A204.1 (cell line): ENCODE data around the gene PRKCA.
"Not testable (repeated sequence)": the region's sequence is repeated elsewhere in the genome, so short reads cannot be mapped to it uniquely, and the experiment has no call there.

Experiments
- FAIRE-seq: peaks from 2 replicates; lab custom pipeline; 2012; peaks lifted over from hg19 to GRCh38; lab: Jason Lieb, UNC

Gene PRKCA

GRCh38 chr17:66290101-66290722 lies 12.2 kb upstream of the PRKCA start:
- no peak for FAIRE-seq

GRCh38 chr17:66292353-66292752 lies 10.1 kb upstream of the PRKCA start:
- FAIRE-seq, result no peak

DNA sequence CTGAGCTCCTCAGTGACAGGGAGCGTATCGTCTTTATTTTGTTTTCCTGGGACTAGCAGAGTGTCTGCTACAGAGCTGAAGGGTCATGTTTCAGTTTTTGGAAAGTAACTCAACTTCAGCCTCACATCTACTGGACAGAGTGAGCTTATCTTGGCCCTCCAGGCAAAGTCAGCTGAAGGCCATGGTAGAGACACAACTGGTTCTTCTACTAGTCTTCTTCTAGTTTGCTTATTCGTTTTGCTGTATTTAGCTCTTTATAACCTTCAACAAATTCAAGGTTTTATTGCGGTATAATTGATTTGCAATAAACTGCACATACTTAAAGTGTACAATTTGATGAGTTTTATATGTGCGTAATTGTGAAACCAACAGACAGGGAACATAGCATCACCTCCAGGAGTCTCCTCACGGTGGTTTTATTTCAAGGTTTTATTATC lies 6.1 kb upstream of the PRKCA start:
- FAIRE-seq, result no peak

GRCh38 chr17:66297443-66297842 lies 5.0 kb upstream of the PRKCA start:
- not testable (repeated sequence) for FAIRE-seq

- FAIRE-seq, result no peak
Observed at GRCh38 chr17:66299711-66300110, 2.7 kb upstream of the PRKCA start.

GRCh38 chr17:66300956-66301355 lies 1.5 kb upstream of the PRKCA start:
- no peak for FAIRE-seq

DNA sequence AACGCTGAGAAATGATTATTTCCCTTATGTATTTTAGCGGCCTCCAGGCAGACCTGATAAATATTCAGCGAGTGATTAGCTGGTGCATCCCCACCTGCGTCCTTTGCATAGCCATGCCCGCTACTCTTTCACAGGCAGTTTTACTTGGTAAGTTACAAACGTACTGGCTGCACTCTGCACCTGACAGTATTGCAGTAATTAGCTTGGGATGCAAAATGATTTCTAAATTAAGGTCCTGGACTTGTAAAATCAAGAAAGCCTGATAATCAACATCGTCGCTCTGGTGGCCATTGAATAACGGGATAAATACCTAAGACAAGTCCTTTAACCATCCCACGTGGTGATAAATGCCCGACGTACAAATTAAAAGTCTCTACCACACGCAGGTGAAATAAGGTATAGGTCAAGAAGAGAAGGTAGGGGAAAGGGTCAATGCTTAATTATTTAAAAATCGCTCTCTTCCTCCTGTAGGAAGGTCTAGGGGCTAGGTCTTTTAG lies 998 bp upstream of the PRKCA start:
- no peak for FAIRE-seq

DNA sequence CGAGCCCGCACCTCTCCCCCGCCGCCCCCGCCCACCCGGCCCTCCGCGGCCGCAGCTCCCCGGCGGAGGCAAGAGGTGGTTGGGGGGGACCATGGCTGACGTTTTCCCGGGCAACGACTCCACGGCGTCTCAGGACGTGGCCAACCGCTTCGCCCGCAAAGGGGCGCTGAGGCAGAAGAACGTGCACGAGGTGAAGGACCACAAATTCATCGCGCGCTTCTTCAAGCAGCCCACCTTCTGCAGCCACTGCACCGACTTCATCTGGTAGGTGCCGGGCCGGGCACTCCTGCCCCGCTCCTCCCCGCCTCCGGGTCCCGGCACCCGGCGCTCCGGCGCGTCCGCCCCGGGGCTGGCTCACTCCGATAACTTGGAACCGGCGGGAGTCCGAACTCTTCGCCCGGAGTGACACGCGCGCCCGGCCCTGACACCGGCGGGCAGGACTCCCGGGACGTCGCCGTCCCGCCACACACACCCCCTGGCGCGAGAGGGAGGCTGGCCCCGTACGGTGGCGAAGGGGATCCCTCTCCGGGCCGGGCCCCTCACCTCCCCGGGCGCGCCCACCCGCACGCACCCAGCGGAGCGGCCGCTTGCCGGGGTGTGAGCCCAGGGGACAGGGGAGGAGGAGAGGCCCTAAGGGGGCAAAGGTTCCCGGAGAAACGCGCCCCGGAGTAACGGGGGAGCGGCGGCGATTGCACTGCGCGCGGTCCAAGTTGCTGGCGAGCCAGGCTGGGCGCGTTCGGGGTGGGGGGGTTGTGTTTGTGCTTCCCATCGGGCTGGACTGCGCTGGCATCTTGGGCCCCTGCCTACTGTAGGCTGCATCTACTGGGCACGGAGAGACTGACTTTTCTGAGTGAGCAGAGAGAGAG lies 581 bp downstream of the PRKCA start:
- FAIRE-seq, result no peak

- FAIRE-seq, result no peak
Observed at GRCh38 chr17:66304304-66305174, 2.1 kb downstream of the PRKCA start.

GRCh38 chr17:66306446-66306845 lies 4.0 kb downstream of the PRKCA start:
- FAIRE-seq, result no peak

DNA sequence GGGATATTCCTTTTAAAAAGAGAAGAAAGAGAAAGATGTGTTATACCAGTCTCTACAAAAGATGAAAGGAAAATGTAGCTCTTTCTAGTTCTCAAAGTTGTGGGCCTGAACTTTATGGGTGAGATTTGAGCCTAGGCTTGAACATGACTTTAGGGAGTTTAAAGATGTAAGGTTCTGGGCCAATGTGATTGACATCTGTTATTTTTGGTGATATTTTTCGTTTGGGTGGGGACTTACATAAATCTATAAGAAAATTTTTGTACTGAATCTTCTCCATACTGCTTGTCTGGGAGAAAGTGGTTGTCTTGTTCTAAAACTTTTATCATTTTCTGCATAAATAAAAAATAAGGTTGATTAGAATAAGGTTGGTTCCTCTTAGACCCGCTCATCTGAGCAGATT lies 4.8 kb downstream of the PRKCA start:
- no peak for FAIRE-seq

- FAIRE-seq, result no peak
Observed at GRCh38 chr17:66308856-66309255, 6.4 kb downstream of the PRKCA start.

DNA sequence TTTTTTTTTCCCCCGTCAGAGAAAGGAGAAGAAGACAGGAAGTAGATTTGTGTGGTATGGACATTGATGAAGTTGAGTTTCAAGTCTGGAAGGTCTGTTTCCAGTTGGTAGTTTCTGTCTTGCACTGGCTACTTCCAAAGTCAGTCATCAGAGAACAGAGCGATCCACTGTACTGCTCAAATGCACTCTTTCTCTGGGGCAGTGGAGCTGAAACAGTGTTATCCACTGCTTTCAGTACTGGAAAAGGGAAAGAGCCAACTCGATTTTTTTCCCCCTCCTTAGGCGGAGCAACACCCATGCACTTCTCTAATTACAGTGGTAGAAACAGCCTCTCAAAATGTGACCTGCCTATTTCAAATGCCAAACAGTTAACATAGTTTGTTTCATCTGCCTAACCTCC lies 7.4 kb downstream of the PRKCA start:
- no peak for FAIRE-seq

GRCh38 chr17:66310528-66311148 lies 8.2 kb downstream of the PRKCA start:
- no peak for FAIRE-seq

- FAIRE-seq, result no peak
Observed at GRCh38 chr17:66312912-66313311, 10.5 kb downstream of the PRKCA start.

DNA sequence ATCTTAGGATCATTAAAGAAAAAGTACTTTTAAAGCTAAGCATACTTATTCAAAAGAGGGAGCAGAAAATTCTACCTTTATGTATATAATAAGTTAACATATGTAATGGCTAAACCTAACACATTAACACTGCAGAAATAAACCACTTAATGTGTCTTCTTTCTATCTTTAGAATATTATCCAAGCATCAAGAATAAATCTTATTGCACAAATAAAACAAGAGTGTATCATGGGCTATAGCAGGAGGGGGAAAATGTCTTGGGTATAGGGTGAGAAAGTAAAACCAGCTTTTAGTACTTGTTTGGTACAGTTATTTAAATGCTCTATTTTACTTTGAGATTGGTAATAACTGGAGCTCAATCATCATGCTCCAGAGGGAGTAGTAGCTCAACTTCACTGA lies 10.9 kb downstream of the PRKCA start:
- no peak for FAIRE-seq

- no peak for FAIRE-seq
Observed at GRCh38 chr17:66313995-66314659, 11.7 kb downstream of the PRKCA start.

GRCh38 chr17:66317629-66318028 lies 15.2 kb downstream of the PRKCA start:
- no peak for FAIRE-seq

DNA sequence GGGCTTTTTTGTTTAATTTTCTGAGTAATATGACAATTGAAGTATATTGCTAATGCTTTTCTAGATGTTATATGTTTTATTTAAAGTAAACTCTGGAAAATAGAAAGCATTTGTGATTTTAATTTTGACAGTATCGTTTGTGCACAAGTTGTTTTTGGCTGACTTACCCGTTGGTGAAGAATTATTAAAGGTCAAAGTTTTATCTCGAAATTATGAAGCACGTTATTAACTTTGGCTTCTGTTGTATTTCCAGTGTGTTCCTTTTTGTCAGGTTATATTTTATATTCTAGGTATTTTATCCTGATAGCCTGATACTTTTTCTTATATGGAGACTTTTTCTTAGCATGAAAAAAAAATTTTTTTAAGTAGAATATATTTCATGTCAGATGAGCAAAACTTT lies 16.8 kb downstream of the PRKCA start:
- no peak for FAIRE-seq

- no peak for FAIRE-seq
Observed at GRCh38 chr17:66322764-66323163, 20.4 kb downstream of the PRKCA start.

DNA sequence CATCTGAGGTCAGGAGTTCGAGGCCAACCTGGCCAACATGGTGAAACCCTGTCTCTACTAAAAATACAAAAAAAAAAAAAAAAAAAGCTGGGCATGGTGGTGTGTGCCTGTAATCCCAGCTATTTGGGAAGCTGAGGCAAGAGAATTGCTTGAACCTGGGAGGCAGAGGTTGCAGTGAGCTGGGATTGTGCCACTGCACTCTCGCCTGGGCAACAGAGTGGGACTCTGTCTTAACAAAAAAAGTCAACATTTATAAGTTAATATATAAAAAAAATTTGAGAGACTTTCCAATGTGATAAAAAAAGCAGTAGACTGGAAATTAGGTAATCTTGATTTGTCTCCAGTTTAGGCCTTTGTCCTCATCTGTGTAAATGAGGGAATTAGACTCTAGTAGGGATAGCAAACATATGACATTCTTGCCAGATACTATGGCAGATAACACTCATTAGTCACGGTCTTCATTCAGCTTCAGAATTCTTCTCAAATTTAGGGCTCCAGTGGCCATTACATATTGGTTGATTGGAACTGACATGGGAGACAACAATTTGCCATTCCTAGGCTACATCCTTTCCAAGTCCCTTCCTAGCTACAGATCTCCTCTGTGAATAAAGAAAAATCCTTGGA lies 22.1 kb downstream of the PRKCA start:
- FAIRE-seq, result not testable (repeated sequence)
